Choroid plexus epithelial cell (primary cell): ENCODE measurements around the gene KIFC3.
A peak's percentile ranks its signal among the peaks of the same experiment; 100 is the strongest.

ENCODE experiments used
- DNase-seq: peaks from one replicate; pipeline ENCODE4 v3.0.0-alpha.2; 2010; ENCODE audit warnings: low read depth
- H3K4me3 ChIP-seq: 2 replicates; pipeline ENCODE4 v1.5.1; 2011; ENCODE audit warnings: low read depth, mild to moderate bottlenecking, control low read depth, low read length, moderate library complexity
- TF ChIP-seq, protein P1 (sequence below): conservative IDR thresholded peaks from 2 replicates; pipeline ENCODE4 v1.5.1; 2011; ENCODE audit warnings: low read depth, mild to moderate bottlenecking, control low read depth, inconsistent platforms, low read length, moderate library complexity

The KIFC3 gene

DNA sequence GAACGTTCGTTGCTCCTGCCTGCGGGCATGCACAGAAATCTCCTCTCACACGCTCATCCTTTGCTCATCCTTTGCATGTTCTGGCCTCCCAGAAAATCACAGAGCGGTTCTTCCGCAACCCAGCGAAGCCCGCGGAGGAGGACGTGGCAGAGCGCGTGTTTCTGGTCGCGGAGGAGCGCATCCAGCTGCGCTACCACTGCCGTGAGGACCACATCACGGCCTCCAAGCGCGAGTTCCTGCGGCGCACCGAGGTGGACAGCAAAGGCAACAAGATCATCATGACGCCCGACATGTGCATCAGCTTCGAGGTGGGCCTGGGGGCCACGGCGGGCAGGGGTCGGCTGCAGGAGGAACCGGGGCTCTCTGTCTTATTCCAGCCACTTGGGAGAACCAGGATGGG, 76.3 kb downstream of the KIFC3 start:
- no peak overlapping the region for H3K4me3 ChIP-seq
- TF ChIP-seq, protein P1, sequence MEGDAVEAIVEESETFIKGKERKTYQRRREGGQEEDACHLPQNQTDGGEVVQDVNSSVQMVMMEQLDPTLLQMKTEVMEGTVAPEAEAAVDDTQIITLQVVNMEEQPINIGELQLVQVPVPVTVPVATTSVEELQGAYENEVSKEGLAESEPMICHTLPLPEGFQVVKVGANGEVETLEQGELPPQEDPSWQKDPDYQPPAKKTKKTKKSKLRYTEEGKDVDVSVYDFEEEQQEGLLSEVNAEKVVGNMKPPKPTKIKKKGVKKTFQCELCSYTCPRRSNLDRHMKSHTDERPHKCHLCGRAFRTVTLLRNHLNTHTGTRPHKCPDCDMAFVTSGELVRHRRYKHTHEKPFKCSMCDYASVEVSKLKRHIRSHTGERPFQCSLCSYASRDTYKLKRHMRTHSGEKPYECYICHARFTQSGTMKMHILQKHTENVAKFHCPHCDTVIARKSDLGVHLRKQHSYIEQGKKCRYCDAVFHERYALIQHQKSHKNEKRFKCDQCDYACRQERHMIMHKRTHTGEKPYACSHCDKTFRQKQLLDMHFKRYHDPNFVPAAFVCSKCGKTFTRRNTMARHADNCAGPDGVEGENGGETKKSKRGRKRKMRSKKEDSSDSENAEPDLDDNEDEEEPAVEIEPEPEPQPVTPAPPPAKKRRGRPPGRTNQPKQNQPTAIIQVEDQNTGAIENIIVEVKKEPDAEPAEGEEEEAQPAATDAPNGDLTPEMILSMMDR, result no peak
- no peak for DNase-seq

DNA sequence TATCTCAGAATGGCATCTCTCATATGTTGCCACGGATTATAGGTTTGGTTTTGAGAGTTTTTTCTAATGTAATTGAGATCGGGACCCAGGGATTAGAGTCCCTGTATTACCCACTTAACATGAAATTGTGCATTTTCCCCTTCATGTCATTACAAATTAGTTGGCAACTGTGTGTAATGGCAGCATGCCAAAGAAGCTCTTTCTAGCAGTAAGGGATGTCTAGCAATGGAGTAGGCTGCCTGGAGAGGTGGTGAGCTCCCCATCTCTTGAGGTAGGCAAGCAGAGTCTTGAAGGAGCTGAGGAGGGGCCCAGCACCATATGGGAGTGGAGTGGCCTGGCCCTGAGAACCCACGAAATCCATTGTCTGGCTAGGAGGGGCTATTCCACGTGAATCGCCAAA, 76.7 kb downstream of the KIFC3 start:
- DNase-seq, result peak; percentile 14
- no peak overlapping the region for H3K4me3 ChIP-seq
- TF ChIP-seq, protein P1, result no peak

DNA sequence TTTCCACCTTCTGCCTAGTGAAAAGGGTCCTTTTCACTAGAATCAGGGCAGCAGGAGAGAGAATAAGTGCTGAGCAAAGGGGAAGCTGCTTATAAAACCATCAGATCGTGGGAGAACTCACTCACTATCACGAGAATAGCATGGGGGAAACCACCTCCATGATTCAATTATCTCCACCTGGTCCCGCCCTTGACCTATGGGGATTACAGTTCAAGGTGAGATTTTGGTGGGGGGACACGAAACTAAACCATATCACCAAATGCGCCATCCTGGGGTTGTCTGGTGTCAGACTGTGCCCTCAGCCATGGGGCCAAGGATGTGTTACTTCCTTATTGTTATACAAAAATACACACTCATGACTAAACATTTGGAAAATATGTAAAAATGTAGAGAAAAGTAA, 77.1 kb downstream of the KIFC3 start:
- no peak overlapping the region for H3K4me3 ChIP-seq
- DNase-seq, result no peak
- TF ChIP-seq, protein P1, result no peak

DNA sequence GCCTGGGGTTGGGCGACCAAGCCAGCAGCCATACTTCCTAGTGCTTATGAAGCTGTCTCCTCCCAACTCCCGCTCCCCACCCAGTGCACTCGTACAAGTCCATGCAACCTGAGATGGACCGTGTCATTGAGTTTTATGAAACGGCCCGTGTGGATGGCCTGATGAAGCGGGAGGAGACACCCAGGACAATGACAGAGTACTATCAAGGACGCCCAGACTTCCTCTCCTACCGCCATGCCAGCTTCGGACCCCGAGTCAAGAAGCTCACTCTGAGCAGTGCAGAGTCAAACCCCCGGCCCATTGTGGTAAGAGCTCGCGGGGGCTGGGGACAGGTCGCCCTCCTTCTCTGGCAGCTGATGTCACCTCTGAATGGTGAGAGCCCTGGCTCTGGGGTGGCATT, 77.8 kb downstream of the KIFC3 start:
- no peak overlapping the region for H3K4me3 ChIP-seq
- TF ChIP-seq, protein P1, result no peak
- no peak for DNase-seq

DNA sequence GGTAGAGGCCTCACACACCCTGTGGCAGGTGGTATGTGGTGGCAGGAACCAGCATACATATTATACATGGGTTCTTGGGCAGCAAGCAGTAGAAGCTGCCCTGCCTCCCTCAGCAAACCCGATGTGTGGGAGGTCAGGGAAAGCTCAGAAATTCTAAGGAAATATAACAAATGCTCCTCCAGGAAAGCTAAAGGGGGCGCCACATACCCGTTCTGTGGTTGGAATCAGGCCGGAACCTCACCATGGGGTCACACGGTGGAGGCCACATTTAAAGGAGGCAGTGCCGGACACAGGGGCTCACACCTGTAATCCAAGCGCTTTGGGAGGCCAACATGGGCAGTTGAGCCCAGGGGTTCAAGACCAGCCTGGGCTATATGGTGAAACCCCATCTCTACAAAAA, 79.1 kb downstream of the KIFC3 start:
- no peak overlapping the region for H3K4me3 ChIP-seq
- TF ChIP-seq, protein P1, result peak; percentile 49
- DNase-seq, result peak; percentile 28

DNA sequence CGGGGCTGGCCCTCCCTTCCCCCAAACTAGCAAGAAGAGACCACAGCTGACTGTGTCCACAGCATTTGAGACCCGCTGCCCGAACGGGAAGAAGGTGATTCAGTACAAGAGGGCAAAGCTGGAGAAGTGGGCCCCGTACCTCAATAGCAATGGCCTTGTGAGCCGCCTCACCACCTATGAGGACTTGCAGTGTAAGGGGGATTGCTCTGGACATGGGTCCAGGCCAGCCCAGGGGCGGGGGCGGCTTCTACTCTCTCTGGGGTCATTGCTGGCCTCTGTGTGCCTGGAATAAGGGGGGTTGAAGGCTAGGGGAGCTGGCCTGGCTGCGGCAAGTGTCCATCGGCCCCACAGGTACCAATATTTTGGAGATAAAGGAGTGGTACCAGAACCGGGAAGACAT, 79.6 kb downstream of the KIFC3 start:
- TF ChIP-seq, protein P1, result no peak
- no peak for DNase-seq
- no peak overlapping the region for H3K4me3 ChIP-seq

DNA sequence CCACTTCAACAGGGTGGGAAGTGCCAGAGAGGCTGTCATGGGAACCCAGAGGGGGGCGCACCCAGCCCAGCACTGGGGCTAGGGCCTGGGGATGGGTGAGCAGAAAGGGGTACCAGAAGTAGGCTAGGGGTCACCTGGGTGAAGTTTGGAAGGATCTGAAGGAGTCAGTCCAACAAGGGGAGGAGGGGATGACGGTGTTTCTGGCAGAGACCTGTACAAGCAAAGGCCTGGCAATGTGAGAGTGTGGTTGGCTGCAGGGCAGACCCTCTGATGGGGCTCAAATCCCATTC, 80.1 kb downstream of the KIFC3 start:
- TF ChIP-seq, protein P1, result no peak
- no peak overlapping the region for H3K4me3 ChIP-seq
- DNase-seq, result no peak
